ENCODE data around the gene FBLN1. TPM values are rescaled to one million over a fixed set of nuclear protein-coding genes. Genes with fewer than 3 reads are reported as not detected.
A peak's percentile ranks its signal among the peaks of the same experiment; 100 is the strongest.

Gene FBLN1
- total and polyA plus RNA-seq, 2 of the 8 experiments (the other 6 are each of a cell fraction or from before 2014, with no cell fraction given): 159 to 168 TPM

GRCh38 chr22:45496451-45496941 lies 6.2 kb upstream of the FBLN1 start:
- peak overlapping the region; percentile 44 for H4K91ac ChIP-seq (replicated peaks; ENCODE audit: insufficient read length, low read length)
- H4K5ac ChIP-seq (ENCODE audit: insufficient read length, low read depth, low read length): no peak overlapping the region
- TF ChIP-seq EP300 (IDR thresholded peaks at IDR 0.05; ENCODE audit: borderline replicate concordance in 1 of 2, low read depth in 2 of 2, low read length in 2 of 2): no peak
- TF ChIP-seq TAF7 (optimal IDR thresholded peaks at IDR 0.05; ENCODE audit: borderline replicate concordance, low read depth, low read length): no peak
- no peak for TF ChIP-seq SIRT6 (IDR thresholded peaks at IDR 0.05; ENCODE audit: low read length)
- no peak for TF ChIP-seq ASH2L (IDR thresholded peaks at IDR 0.05; ENCODE audit: low read length)
- H3K27ac ChIP-seq (ENCODE audit: low read depth, low read length): no peak overlapping the region
- no peaks in the 10 kb centered on the region for H3K27me3 ChIP-seq (replicated peaks in 1 of 4; ENCODE audit: control insufficient read depth in 3 of 4, extremely low read depth in 1 of 4, insufficient read depth in 3 of 4, low read length in 3 of 4)
- H4K8ac ChIP-seq (ENCODE audit: extremely low read depth, insufficient read depth, low read length): no peak overlapping the region
- H3K9ac ChIP-seq (replicated peaks in 1 of 4; ENCODE audit: extremely low read depth in 1 of 4, low read depth in 3 of 4, low read length in 3 of 4): peak overlapping the region in 1 of 4 experiments; percentile 15; a peak in 1 of 7 replicates
- peak overlapping the region; percentile 81; the same call in 1 of the 2 replicates for H2BK5ac ChIP-seq (ENCODE audit: low read depth, low read length)
- H2AK5ac ChIP-seq (ENCODE audit: low read depth, low read length): 0 out of 2 replicates have a peak overlapping the region, but pooled peaks have one; percentile 29
- no peak overlapping the region for H2AFZ ChIP-seq (ENCODE audit: low read length)
- H3K56ac ChIP-seq (replicated peaks; ENCODE audit: insufficient read length, low read depth, low read length): no peak overlapping the region
- 0 out of 2 replicates have a peak overlapping the region, but pooled peaks have one; percentile 7 for H2BK12ac ChIP-seq (ENCODE audit: low read depth, low read length)
- H2BK15ac ChIP-seq (ENCODE audit: low read length): peak overlapping the region; percentile 97; the same call in 1 of the 2 replicates
- peak overlapping the region; percentile 0; the same call in 1 of the 2 replicates for H2BK20ac ChIP-seq (ENCODE audit: low read length)
- no peaks in the 10 kb centered on the region; the same call in 1 of the 2 replicates for H3K79me1 ChIP-seq (ENCODE audit: low read depth, low read length)
- no peak overlapping the region for H2BK120ac ChIP-seq (replicated peaks; ENCODE audit: low read depth, low read length)
- CTCF ChIA-PET (ENCODE audit: partially characterized antibody): interaction anchor here (1.1 to 1.5 kb wide), 2 partner anchors 34 to 54 kb away, joined by 3 read pairs; no protein-coding TSS in a partner anchor
- POLR2A ChIA-PET (ENCODE audit: partially characterized antibody): interaction anchor here (1.4 kb wide), 1 partner anchor 9 kb away, joined by 3 read pairs; no protein-coding TSS in a partner anchor
- H3K23ac ChIP-seq (ENCODE audit: insufficient read length): no peak overlapping the region
- no peak for FAIRE-seq
- no peaks in the 10 kb centered on the region for H3K79me2 ChIP-seq (ENCODE audit: control insufficient read depth in 1 of 2, insufficient read depth in 2 of 2, low read length in 2 of 2)
- peaks cover 0 to 8% (median 3%) of the 10 kb centered on the region in 4 experiments; a peak in 4 of 7 replicates for H3K4me1 ChIP-seq (replicated peaks in 1 of 4; ENCODE audit: control insufficient read depth in 3 of 4, insufficient read depth in 4 of 4, low read length in 3 of 4)
- peak overlapping the region; percentile 71; the same call in 1 of the 2 replicates for H3K18ac ChIP-seq (ENCODE audit: extremely low read depth, low read length)
- no peaks in the 10 kb centered on the region for H4K20me1 ChIP-seq (replicated peaks in 1 of 2; ENCODE audit: control insufficient read depth in 1 of 2, insufficient read depth in 2 of 2, low read length in 2 of 2)
- H3K9me3 ChIP-seq (ENCODE audit: insufficient read depth in 2 of 2, low read depth in 1 of 2, low read length in 1 of 2): no peaks in the 10 kb centered on the region
- H3K14ac ChIP-seq (ENCODE audit: insufficient read length): no peak overlapping the region
- no peak for DNase-seq (ENCODE audit: low read depth in 1 of 2, low spot score in 2 of 2)
- H3K4me3 ChIP-seq (ENCODE audit: extremely low read depth in 1 of 4, insufficient read depth in 2 of 4, low read depth in 3 of 4, low read length in 4 of 4): no peak overlapping the region
- H3K4me2 ChIP-seq (ENCODE audit: insufficient read depth in 1 of 2, low read depth in 2 of 2, low read length in 2 of 2): peak overlapping the region in 1 of 2 experiments; percentile 50; a peak in 2 of 4 replicates
- H3K4ac ChIP-seq (replicated peaks; ENCODE audit: insufficient read length, low read depth, low read length): no peak overlapping the region
- no peaks in the 10 kb centered on the region for H3K36me3 ChIP-seq (ENCODE audit: control insufficient read depth in 2 of 4, insufficient read depth in 4 of 4, low read length in 3 of 4)
- WGBS, 2 experiments (ENCODE audit: extremely low coverage in 1 of 2, insufficient coverage in 1 of 2, insufficient read length in 1 of 2, insufficient replicate concordance in 2 of 2, low coverage in 1 of 2, low lambda C conversion rate in 2 of 2, missing lambda C conversion rate in 1 of 2): 84% methylated on average over 7 of the region's 7 CpGs; no CpG with 5 or more reads in 1 of the 2 experiments
- H3K23me2 ChIP-seq (ENCODE audit: low read depth, low read length): no peaks in the 10 kb centered on the region; the same call in 1 of the 2 replicates

All from H1 (cell line).